Measurements from ENCODE around the gene MRC2.

Gene MRC2

GRCh38 chr17:62701706-62702085 is 74.2 kb downstream of the MRC2 start:
- in situ Hi-C loops (cut with MboI; ENCODE audit: low pct_unique_long_range_greater_than_20kb, low sequenced_read_pairs, unreplicated experiment), result loop anchor here (25.0 kb wide), 2 partner anchors 261 to 711 kb away; partner anchors contain the start of gene TANC2
- TF ChIP-seq CTCF (IDR thresholded peaks at IDR 0.05; ENCODE audit: extremely low read depth, insufficient read depth, missing control alignments), result no peak
- DNase-seq (ENCODE audit: low spot score), result no peak

GRCh38 chr17:62702746-62703260 is 75.3 kb downstream of the MRC2 start:
- in situ Hi-C loops (cut with MboI; ENCODE audit: low pct_unique_long_range_greater_than_20kb, low sequenced_read_pairs, unreplicated experiment), result loop anchor here (25.0 kb wide), 2 partner anchors 259 to 709 kb away; partner anchors contain the start of gene TANC2
- no peak for DNase-seq (ENCODE audit: low spot score)
- TF ChIP-seq CTCF (IDR thresholded peaks at IDR 0.05; ENCODE audit: extremely low read depth, insufficient read depth, missing control alignments), result no peak

GRCh38 chr17:62703261-62703775 is 75.8 kb downstream of the MRC2 start:
- in situ Hi-C loops (cut with MboI; ENCODE audit: low pct_unique_long_range_greater_than_20kb, low sequenced_read_pairs, unreplicated experiment), result loop anchor here (25.0 kb wide), 2 partner anchors 259 to 709 kb away; partner anchors contain the start of gene TANC2
- no peak for DNase-seq (ENCODE audit: low spot score)

GRCh38 chr17:62703776-62704380 is 76.4 kb downstream of the MRC2 start:
- peak; percentile 98 for TF ChIP-seq CTCF (IDR thresholded peaks at IDR 0.05; ENCODE audit: extremely low read depth, insufficient read depth, missing control alignments)
- in situ Hi-C loops (cut with MboI; ENCODE audit: low pct_unique_long_range_greater_than_20kb, low sequenced_read_pairs, unreplicated experiment), result loop anchor here (25.0 kb wide), 2 partner anchors 258 to 708 kb away; partner anchors contain the start of gene TANC2
- peak; percentile 82 for DNase-seq (ENCODE audit: low spot score)

More at GRCh38 chr17:62703261-62703775, 75.8 kb downstream of the MRC2 start:
- TF ChIP-seq CTCF (IDR thresholded peaks at IDR 0.05; ENCODE audit: extremely low read depth, insufficient read depth, missing control alignments), result no peak

- in situ Hi-C loops (cut with MboI; ENCODE audit: low pct_unique_long_range_greater_than_20kb, low sequenced_read_pairs, unreplicated experiment), result loop anchor here (25.0 kb wide), 2 partner anchors 258 to 708 kb away; partner anchors contain the start of gene TANC2
- DNase-seq (ENCODE audit: low spot score), result no peak
- TF ChIP-seq CTCF (IDR thresholded peaks at IDR 0.05; ENCODE audit: extremely low read depth, insufficient read depth, missing control alignments), result no peak
Measured at GRCh38 chr17:62704381-62704971, 77.0 kb downstream of the MRC2 start.

GRCh38 chr17:62705156-62705777 is 77.8 kb downstream of the MRC2 start:
- in situ Hi-C loops (cut with MboI; ENCODE audit: low pct_unique_long_range_greater_than_20kb, low sequenced_read_pairs, unreplicated experiment), result loop anchor here (25.0 kb wide), 2 partner anchors 257 to 707 kb away; partner anchors contain the start of gene TANC2

More at GRCh38 chr17:62705156-62705777, 77.8 kb downstream of the MRC2 start:
- no peak for TF ChIP-seq CTCF (IDR thresholded peaks at IDR 0.05; ENCODE audit: extremely low read depth, insufficient read depth, missing control alignments)
- no peak for DNase-seq (ENCODE audit: low spot score)
